ENCODE results near the gene LMO1. TPM values are rescaled to one million over a fixed set of nuclear protein-coding genes. Genes with fewer than 3 reads are reported as not detected.

LMO1 gene
- total RNA-seq, 4 donors from 2014 or later, result 6.2 to 29.4 (median 8.2) TPM

GRCh38 chr11:8277691-8278090, 14.0 kb upstream of the LMO1 start:
- H3K9me3 ChIP-seq, result no peaks in the 10 kb centered on the region
- peak overlapping the region; percentile 73 for H3K27ac ChIP-seq
- TF ChIP-seq EP300 (IDR thresholded peaks at IDR 0.05), result no peak
- no peak for TF ChIP-seq POLR2A (IDR thresholded peaks at IDR 0.05)
- TF ChIP-seq CTCF (IDR thresholded peaks at IDR 0.05), result no peak
- H3K4me3 ChIP-seq, result no peak overlapping the region
- WGBS, result 31% methylated on average over 3 of the region's 7 CpGs
- no peaks in the 10 kb centered on the region for H3K27me3 ChIP-seq
- H3K36me3 ChIP-seq, result no peaks in the 10 kb centered on the region
- peak in 1 of 2 donors; percentile 62 for DNase-seq (ENCODE audit: low spot score in 2 of 2)
- H3K4me1 ChIP-seq, result peaks cover 10% of the 10 kb centered on the region

- WGBS, result 72% methylated on average over 4 of the region's 4 CpGs
- Histone ChIP-seq H3K4me3 (peak overlapping the region; percentile 3), H3K9me3 (no peaks in the 10 kb centered on the region), H3K27me3 (no peaks in the 10 kb centered on the region), H3K4me1 (peaks cover 9% of the 10 kb centered on the region), H3K27ac (peak overlapping the region; percentile 73), H3K36me3 (no peaks in the 10 kb centered on the region)
- DNase-seq (ENCODE audit: low spot score in 2 of 2), result peak in 1 of 2 donors; percentile 40
- TF ChIP-seq POLR2A (IDR thresholded peaks at IDR 0.05) (no peak), EP300 (IDR thresholded peaks at IDR 0.05) (no peak), POLR2AphosphoS5 (IDR thresholded peaks at IDR 0.05) (no peak), CTCF (IDR thresholded peaks at IDR 0.05) (no peak)
Observed at GRCh38 chr11:8276528-8276927, 12.8 kb upstream of the LMO1 start.

- TF ChIP-seq POLR2A (IDR thresholded peaks at IDR 0.05), result no peak
- no peaks in the 10 kb centered on the region for H3K9me3 ChIP-seq
- H3K36me3 ChIP-seq, result no peaks in the 10 kb centered on the region
- peaks cover 16% of the 10 kb centered on the region for H3K27me3 ChIP-seq
- DNase-seq (ENCODE audit: low spot score in 2 of 2), result no peak
- H3K27ac ChIP-seq, result no peak overlapping the region
- peaks cover 23% of the 10 kb centered on the region for H3K4me1 ChIP-seq
- no peak overlapping the region for H3K4me3 ChIP-seq
Observed at GRCh38 chr11:8273287-8273686, 9.6 kb upstream of the LMO1 start.

GRCh38 chr11:8271106-8271886, 7.6 kb upstream of the LMO1 start:
- 88% methylated on average over 5 of the region's 5 CpGs for WGBS

GRCh38 chr11:8269636-8270035, 6.0 kb upstream of the LMO1 start:
- Histone ChIP-seq H3K4me1 (peaks cover 28% of the 10 kb centered on the region), H3K4me3 (no peak overlapping the region), H3K27ac (no peak overlapping the region), H3K9me3 (no peaks in the 10 kb centered on the region), H3K27me3 (peaks cover 52% of the 10 kb centered on the region), H3K36me3 (no peaks in the 10 kb centered on the region)
- DNase-seq (ENCODE audit: low spot score in 2 of 2), result no peak
- TF ChIP-seq EP300 (IDR thresholded peaks at IDR 0.05) (no peak), CTCF (IDR thresholded peaks at IDR 0.05) (no peak), POLR2AphosphoS5 (IDR thresholded peaks at IDR 0.05) (no peak), POLR2A (IDR thresholded peaks at IDR 0.05) (no peak)
- 54% methylated on average over 5 of the region's 5 CpGs for WGBS

More at GRCh38 chr11:8271106-8271886, 7.6 kb upstream of the LMO1 start:
- peak in 1 of 2 donors; percentile 35 for DNase-seq (ENCODE audit: low spot score in 2 of 2)
- Histone ChIP-seq H3K4me3 (no peak overlapping the region), H3K27ac (no peak overlapping the region), H3K27me3 (peaks cover 35% of the 10 kb centered on the region), H3K9me3 (no peaks in the 10 kb centered on the region), H3K4me1 (peaks cover 24% of the 10 kb centered on the region), H3K36me3 (no peaks in the 10 kb centered on the region)
- TF ChIP-seq CTCF (IDR thresholded peaks at IDR 0.05) (no peak), EP300 (IDR thresholded peaks at IDR 0.05) (no peak), POLR2A (IDR thresholded peaks at IDR 0.05) (no peak), POLR2AphosphoS5 (IDR thresholded peaks at IDR 0.05) (no peak)

All from suprapubic skin (tissue), 4 donors.